Effector CD4-positive, alpha-beta T cell (primary cell): ENCODE data around the gene NMU.
"Not testable (repeated sequence)": the region's sequence is repeated elsewhere in the genome, so short reads cannot be mapped to it uniquely, and the experiment has no call there.

Source experiments
- DNase-seq: peaks from one replicate; pipeline ENCODE4 v3.0.0-alpha.2; 2020

NMU gene

DNA sequence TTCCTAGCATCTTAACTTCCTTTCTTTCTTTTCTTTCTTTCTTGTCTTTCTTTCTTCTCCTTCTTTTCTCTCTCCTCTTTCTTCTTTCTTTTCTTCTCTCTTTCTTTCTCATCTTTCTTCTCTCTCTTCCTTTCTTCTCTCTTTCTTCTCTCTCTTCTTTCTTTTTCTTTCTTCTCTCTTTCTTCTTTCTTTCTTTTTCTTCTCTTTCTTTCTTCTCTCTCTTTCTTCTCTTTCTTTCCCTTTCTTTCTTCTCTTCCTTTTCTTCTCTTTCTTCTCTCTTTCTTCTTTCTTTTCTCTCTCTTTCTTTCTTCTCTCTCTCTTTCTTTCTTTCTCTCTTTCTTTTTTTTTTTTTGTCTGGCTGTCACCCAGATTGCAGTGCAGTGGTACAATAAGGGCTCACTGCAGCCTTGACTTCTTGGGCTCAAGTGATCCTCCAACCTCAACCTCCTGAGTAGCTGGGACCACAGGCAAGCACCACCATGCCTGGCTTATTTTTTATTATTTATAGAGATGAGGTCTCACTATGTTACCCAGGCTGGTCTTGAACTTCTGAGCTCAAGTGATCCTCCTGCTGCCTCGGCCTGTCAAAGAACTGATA is 17.5 kb downstream of the NMU start:
- no peak for DNase-seq

DNA sequence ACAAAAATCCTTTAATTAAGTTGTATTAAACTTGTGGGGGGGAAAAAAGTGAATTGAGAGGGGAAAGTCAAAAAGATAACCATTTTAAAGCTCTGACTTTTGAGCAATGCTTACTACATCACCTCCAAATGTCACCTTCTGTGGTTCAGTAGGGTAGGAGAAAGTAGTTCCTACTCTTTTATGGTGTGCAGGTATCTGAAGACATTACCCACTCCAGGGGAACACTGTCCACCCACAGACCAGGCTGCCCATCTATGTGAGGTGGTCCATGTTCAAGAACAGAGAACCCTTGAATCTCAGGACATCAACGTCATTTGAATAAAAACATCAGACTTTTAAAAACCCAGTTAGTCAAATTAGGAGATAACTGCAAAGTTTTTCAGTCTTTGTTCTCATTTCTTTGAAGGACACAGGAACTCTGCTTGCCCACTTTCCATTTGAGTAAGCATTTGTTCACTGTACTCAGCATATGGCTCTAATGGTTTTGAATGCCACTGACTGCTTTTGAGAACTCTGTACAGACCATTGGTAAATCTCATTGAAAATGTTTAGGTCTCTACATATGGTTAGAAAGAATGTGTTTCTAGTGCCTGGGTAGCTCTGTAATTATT is 18.4 kb downstream of the NMU start:
- DNase-seq = no peak

DNA sequence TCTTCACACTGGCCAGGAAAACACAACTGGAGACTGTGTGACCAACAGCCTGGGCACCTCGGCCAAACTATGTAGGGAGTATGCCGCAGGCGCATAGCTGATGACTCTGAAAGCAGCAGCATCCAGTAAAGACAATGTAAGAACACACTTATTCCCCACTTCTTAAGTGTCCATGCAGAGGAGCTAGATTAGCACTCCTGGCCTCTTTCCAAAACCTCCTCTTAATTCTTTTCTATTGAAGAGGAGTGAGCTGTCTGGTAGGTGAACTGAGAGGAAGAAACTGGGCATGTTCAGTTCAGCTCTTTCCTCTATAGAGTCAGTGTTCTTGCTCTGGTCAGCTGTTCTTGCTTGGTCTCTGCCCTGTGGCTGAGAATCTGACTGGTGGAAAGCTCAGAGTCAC is 21.1 kb downstream of the NMU start:
- DNase-seq = no peak

DNA sequence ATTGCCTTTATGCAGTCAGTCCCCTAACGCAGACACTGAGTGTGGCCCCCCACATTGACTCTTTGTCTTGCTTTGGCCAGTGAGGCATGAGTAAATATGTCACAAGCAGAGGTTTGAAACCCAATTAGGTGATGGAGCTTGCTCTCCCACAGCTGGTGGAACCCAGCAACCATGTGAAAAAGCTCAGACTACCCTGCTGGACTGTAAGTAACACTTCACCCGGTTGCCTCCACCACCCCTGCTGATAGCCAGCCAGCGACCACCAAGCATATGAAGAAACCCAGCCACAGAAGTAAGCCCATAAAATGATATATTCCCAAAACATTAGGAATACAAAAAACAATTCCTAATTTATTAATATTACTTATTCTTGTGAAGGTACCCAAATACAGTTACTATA is 22.5 kb downstream of the NMU start:
- no peak for DNase-seq

DNA sequence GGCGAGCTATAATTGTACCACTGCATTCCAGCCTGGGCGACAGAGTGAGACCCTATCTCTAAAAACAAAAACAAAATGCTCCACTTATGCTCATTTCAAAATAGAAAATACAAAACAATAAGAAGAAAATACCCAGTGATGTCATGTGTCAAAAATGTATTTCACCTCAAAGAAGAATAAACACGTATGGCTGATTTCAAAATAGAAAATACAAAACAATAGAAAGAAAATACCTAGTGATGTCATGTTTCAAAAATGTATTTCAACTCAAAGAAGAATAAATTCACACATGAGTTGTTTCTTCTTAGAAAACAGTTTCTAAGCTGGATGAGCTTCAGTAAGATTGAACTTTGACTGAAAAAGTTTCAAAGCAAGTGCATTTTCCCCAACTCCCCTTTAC is 23.8 kb downstream of the NMU start:
- no peak for DNase-seq

DNA sequence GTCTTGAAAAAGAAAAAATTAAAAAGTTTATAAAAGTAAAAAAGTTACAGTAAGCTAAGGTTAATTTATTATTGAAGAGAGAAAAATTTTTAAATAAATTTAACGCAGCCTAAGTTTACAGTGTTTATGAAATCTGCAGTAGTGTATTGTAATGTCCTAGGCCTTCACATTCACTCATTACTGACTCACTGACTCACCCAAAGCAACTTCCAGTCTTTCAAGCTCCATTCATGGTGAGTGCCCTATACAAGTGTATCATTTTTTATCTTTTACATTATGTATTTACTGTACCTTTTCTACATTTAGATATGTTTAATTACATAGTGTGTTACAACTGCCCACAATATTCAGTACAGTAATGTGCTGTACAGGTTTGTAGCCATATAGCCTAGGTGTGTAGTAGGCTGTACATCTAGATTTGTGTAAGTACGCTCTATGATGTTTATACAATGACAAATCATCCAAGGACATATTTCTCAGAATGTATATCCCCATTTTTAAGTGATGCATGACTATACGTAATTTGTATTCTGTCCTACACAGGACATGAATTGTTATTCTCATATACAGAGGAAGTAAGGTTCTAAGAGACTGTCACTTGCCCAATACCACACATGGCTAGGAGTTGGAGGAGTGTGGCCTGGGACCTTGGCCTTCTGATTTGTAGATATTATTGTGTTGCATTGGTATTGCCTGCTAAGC is 24.6 kb downstream of the NMU start:
- DNase-seq = no peak

DNA sequence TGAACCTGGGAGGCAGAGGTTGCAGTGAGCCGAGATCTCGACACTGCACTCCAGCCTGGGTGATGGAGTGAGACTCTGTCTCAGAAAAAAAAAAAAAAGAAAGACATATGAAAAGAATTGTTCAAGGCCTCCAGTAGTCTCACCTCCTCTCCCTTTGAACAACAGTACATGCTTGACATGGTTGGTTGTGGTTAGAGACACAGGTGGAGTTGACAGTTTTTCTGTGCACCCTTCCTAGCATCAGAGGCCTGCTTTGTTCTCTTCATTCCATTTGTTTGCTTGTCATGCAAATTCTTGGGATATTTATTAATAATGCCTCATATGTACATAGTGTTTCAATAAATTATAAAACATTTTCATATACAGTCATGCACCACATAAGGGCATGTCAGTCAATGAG is 25.7 kb downstream of the NMU start:
- no peak for DNase-seq

DNA sequence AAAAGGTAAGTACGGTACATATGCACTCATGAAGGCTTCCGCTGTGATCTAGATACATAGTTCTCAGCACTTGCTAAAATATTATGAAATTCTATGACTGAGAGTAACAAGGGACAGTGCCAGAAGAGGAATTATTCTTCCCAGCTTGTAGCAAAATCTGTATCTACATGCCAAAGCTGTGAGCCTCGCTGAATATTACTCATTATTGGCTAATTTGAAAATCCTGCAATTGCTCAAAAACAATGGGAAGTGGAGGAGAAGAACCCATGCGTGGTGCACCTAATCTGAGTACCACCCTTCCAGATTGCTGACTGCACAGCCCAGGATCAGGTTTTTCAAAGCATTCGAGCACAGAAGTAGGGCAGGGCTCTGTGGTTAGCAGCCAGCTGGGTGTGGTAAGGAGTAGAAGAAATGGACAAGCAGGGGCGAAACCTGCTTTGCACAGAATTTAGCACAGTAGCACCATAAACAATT is 26.7 kb downstream of the NMU start:
- no peak for DNase-seq

DNA sequence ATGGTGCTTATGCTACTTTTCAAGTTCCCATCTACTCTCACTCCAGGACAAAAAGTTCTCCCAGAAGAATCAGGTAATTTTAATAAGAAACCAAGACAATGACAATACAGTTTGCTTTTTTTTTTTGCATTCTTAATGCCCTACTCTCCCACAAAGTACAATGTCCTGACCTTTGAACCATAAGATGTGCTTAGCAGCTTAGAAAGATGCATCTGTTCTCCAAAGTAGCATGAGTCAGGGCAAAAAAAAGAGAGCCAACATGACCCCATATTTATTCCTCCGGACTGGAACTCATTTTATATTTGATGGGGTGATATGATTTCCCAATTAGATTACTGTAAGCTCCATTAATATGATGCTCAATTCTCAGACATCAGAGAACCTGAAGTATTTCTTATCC is 27.5 kb downstream of the NMU start:
- DNase-seq = no peak

DNA sequence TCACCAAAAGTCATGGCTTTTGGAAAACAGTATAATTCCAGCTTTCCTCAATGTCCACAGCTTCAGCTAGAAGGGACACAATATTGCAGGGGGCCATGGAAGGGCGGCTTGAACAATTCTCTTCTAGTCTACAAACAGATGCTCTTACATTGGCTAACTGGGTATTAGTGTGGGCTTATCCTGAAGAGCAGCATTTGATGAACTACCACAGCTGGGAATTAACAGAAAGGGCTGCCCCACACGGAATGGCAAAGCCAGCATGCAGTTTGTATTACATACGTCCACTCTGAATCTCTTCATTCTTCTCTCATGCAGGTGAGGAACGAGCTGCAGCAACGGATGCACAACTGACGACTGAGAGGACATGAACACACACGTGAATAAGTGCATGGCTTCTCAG is 31.1 kb downstream of the NMU start:
- DNase-seq = no peak

DNA sequence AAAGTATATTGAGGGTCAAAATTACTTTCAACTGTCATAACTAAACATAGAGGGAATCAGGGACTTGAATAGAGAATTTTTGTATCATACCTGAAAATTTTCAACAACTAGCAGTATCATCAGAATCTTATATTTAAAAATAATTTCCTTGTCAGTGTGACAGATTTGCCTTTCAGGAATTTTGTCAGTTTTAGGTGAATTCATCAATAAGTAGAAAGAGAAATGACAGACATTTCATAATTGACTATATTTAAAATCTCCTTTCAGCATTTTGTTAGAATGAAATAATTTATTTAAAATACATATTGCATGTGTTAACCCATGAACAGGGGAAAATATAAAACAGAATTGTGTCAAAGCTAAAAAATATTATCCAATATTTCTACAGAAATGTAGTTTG is 35.5 kb downstream of the NMU start:
- no peak for DNase-seq

DNA sequence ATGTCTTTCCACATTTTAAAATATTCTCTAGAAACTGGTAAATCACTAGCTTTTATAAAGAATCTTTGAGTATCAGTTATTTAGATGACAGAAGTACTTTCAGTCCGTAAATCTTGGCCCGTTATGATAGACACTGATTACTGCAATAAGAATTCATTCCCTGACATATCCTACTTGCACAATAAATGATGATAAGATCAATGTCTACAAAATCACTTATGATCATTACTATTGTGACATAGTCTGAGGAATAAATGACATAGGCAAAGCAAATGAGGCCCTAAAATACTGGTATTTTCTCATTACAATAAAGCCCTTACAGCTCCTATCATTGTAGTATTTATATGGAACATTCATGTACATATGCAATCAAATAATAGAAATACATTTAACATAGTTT is 37.5 kb downstream of the NMU start:
- DNase-seq = no peak

DNA sequence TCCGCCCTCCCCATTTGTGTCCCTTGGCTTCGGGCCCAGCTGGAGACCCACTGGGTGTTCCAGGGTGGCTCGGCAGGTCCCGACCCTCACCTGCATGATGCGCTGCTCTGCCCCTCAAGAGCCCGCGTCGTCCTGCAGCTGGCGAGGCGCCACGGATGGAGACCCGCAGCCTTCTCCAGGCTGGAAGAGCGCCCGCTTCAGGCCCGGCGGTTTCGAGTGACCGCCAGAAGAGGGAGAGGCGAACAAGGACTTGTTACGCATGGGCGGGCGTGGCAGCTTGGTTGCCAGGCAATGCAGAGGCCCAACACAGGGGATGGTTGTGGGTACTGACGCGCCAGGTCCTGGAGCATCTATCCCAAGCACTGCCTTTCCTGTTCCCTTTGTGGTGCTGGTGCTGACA is 44.1 kb downstream of the NMU start, which contains the start of gene PDCL2:
TSS of gene PDCL2 (minus strand) at position 232 of the 400 bp plus-strand sequence. CDS start at position 96, 136 bp downstream.
- no peak for DNase-seq

DNA sequence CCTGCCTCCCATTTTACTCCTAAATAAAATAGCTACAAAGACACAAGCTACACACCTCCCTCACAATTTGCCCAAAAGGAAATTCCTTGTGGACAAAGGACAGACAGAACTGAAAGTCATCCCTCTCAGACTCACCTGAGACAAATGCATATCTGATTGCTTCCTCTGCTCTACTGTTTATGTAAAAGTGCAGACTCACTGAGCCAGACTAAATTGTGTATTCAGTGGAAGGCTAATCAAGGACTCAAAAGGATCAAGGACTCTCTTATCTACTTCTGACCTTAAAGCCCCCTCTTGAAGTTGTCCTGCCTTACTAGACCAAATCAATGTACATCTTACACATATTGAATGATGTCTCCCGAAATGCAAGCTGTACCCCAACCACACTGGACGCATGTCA is 47.9 kb downstream of the NMU start:
- no peak for DNase-seq

DNA sequence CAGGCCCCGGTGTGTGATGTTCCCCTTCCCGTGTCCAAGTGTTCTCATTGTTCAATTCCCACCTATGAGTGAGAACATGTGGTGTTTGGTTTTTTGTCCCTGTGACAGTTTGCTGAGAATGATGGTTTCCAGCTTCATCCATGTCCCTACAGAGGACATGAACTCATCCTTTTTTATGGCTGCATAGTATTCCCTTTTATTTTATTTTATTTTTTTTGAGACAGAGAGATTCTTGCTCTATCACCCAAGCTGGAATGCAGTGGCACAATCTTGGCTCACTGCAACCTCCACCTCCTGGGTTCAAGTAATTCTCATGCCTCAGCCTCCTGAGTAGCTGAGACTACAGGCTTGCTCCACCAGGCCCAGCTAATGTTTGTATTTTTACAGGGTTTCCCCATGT is 53.3 kb downstream of the NMU start:
- DNase-seq = not testable (repeated sequence)

DNA sequence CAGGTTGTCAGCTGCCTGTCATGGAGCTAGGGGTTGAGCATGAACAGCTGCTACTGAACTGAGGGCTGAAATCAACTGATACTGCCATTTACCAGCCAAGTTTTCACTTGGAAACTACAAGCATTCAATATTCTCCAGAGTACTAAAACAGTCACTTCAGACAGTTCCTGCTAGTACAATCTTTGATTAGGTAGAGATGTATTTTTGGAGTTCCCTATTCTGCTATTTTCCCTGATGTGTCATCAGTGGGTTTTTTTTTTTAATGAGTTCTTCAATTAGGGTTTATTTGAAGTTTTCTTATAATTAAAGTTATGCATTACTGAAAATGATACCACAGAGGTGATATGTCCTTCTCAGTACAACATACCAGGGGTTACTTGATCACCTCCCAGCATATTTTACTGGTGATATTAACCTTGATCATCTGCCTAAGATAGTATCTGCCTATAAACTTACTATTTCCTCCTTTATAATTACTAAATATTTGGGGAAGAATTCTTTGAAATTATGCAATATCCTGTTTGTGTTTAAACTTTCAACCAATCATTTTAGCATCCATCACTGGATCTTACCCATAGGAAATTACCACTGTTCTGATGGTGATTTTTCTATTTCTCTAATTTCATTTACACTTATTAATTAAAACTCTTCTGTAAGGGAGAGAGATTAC is 57.6 kb downstream of the NMU start:
- DNase-seq = no peak

DNA sequence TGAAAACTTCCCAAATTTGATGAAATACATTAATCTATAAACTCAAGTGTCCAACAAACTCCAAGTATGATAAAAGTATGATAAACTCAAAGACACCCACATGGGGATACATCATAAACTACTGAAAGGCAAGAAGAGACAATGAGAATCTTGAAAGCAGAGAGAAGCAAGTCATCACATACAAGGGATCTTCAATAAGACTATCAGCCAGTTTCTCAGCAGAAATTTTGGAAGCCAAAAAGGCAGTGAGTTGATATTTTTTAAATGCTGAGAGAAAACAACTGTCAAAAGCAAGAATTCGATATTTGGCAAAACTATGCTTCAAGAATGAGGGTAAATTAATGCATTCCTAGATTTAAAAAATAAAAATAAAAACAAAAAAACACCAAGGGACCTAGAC is 60.6 kb downstream of the NMU start:
- DNase-seq = no peak

DNA sequence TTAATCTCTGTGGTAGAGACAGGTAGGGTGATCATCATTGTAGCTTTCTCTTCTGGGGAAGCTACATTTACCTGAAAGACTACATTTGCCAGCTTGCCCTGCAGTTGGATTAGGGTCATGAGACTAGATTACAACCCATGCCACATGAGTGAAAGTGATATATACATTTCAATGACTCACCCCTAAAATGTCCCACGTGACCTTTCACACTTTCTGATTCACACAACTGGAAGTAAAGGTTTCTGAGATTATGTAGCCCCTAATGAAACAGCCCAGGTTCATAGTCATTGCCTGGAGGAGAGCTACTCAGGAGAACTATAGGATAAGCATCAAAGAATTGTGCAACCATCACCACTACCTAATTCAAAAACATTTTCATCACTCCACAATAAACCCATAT is 61.8 kb downstream of the NMU start:
- DNase-seq = no peak

DNA sequence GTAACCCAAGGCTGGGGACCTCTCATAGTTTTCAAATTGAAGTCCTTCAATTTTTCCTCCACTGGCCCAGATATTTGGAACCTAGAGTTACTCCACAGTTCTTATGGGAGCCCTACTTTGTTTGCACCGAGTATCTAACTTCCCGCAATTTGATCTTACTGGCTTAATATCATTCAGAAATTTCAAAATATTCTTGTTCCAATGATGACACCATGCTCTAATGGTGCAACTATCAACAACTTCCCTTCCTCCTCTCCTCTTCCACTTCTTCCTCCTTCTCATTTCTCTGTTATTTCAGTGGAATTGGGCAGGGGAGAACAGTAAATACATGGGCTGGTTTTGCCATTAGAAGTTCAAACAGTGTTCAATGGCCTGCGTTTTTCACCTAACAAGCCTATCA is 64.3 kb downstream of the NMU start:
- no peak for DNase-seq

DNA sequence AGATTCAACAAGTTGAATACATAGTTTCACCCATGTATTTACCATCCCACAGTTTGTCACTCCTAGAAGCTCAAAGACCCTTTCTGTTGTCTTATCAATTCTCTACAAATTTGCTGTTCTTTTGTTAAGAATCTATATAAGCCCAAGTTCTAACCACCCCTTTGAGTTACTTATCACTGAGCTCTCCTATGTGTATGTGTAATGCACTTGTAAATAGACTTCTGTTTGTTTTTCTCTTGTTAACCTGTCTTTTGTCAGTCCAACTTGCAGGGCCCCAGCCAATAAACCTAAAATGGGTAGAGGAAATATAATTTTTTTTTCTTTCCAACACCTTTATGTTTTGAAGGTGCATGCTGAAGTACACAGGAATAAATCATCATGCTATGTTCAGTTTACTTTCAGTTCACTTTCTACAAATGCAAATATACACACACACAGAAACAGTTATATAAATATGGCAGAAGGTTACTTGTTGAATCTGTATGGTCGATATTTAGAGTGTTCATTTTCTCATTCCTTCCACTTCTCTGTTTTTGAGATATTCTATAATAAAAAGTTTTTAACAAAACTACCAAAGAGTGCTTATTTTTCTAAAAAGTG is 67.1 kb downstream of the NMU start:
- DNase-seq = no peak

DNA sequence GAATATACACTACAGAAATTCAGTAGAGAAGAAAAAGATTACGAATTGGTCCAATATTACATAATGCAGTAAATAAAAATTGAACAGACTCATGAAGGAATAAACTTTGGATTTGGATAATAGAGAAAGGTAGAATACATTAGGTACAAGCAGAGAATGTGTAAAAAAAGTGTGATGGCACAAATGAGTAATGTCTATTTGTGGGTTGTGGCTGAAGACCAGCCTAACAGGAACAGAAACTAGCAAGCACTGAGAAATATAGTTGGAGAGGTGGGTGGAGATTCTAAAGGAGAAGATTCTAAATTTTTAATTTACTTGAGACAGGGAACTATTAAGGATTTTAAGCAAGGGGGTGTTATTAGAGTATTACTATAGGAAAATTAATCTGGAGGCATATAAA is 74.2 kb downstream of the NMU start:
- DNase-seq = no peak

DNA sequence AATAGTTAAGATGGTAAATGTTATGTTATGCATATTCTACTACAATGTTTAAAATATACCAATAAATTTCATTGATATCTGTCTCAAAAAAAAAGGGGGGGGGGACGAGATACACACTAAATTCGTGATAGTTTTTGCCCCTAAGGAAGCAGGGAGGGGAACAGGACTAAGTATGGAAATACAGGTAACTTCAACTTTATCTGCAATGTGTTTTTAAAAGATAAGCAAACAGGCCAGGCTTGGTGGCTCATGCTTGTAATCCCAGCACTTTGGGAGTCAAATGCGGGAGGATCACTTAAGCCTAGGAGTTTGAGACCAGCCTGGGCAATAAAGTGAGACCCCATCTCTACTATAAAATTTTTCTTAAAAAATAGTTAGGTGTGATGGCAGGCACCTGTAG is 76.0 kb downstream of the NMU start:
- no peak for DNase-seq

DNA sequence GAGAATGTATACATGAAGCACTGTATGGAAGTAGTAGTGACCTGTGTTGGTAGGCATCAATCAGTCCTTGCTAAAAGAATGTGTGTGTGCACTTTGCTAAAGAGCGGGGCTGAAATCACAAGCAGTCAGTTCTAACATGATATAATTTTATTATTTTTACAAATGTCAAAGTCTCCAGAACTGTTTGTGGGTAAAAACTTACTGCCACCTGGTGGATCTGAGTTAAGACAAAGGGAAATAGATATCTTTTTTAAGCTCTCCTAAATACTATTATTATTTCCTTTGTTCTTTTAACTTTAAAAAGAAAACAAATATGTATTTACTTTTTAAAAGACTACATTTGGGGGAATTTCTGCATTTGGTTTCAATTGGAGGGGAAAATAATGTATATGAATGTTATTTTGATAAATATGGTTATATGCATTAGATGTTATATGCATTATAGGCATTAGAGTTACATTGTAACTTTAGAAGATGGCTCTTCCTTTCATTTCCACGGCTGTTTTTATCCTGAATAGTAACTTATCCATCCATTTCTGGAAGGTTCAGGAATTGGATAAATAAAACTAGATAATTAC is 81.6 kb downstream of the NMU start:
- no peak for DNase-seq
